Ecto neural progenitor cell (in vitro differentiated cells): ENCODE measurements around the gene LTBP2.

Experiments used
- DNase-seq: peaks from one replicate; pipeline ENCODE4 v3.0.0-alpha.2; 2018; ENCODE audit warnings: low spot score

LTBP2 gene

DNA sequence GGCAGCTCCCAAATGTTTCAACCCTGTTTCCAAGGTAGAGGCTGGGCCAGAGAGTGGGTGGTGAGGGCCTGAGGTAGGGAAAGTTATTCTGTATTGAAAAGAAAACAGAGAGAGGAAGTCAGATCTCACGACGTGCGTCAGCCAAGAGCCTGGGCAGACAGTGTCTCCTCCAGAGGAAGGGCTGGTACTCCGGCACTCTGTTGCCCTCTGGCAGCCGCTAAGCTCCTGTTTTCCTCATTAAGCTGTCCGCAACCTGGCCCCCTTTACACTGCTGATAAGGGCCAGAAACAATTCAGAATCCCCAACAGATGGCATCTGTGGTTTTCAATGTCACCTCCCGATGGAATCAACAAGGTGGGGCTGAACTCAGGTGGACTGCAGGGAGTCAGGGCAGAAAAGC lies 26.0 kb upstream of the LTBP2 start:
- no peak for DNase-seq

DNA sequence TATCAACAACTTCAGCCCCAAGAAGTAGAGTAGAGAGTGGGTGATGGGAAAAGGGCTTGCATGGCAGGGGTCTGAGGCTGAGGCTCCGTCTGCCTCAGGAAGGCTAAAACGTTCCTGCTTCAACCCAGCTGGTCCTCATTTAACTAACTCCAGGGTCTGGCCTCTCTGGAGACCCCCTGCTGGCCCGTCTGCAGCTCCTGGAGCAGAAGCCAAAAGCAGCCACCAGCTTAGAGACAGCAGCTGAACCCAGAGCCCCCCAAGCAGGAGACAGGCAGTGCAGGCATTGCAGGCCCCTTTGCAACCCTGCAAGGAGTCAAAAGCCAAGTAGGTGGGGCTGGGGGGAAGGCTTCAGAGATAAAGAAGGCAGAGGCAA lies 25.1 kb upstream of the LTBP2 start:
- DNase-seq = no peak

DNA sequence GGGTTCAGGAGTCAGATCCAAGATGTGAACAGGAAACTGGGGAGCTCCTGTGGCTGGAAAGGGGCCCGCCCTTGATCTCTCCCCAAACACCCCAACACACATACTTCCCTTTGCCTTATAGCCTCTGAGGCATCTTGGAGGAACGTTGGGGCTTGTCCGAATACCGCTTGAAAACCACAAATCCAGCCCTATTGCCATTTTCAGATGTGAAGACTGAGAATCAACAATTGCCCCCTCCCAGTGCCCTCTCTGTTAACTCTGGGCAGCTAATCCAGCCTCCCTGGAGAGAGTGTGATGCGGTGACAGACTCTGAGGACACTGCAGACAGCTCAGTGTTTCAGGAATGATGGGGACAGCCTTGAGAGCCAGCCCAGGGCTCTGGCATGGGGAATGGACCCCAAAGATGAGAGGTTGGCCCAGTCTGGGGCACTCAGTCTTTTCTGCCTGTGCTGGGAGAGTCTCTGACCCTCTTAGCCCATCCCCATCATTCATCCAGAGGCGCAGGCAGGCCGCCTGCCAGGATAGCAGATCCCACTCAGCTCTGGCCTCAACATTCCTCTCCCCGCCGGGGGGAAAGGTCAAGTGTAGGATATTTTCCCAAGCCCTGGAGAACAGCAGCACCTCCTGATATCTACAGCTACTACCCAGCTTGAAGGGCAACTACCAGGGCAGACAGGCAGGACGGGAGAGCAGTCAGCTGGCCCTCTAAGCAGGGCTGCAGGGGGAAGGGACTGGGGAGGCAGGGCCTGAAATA lies 24.6 kb upstream of the LTBP2 start:
- DNase-seq = no peak

DNA sequence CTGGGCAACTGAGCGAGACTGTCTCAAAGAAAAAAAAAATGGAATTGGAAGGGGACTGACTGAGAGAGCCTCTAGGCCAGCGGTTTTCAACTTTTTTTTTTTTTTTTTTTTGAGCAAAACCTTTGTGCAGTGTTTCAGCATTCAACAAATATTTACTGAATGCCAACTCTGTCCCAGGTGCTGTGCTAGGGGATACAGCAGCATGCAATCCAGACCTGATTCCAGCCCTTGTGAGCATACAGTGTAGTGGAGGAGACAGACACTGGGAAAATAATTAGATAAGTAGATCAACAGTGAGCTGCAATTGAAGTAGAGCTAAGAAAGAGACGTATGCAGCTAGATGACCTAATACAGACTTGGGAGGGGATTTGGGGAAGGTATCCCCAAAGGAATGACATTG lies 23.8 kb upstream of the LTBP2 start:
- no peak for DNase-seq

DNA sequence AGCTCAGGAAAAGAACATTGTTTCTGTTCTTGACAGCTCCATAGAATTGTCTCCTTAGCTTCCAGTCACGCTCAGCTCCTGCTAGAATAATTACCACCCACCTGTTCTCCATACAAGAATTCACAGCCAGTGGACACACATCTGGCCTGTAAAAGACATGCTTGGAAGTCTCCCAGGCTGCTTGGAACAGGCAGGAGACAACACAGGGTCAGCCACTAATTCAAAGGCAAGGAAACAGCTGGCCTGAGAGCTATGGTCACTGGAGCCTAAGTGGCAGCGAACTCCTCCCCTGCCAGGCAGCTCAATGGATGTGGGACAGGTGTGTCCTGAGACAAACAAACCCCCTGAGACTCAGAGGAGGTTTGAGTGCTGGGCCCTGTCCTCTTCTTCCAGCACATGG lies 22.9 kb upstream of the LTBP2 start:
- DNase-seq = no peak

DNA sequence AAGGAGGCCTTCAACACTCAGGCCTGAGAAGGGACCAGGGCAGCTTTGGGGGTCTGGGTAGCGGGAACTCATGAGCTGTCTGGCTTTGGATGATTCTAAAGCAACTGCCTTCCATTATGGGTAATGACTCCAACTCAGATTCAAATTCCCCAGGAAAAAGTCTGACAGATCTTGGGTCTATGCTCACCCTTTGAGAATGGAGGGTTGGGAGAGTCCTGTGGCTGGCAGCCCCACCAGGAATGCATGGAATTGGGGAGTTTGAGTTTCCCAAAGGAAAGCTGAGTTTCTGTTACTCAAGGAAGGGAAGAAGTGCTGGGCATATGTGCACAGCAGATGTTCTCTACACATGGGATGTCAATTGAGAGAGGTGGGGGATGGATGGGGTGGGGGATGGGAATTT lies 22.4 kb upstream of the LTBP2 start:
- no peak for DNase-seq

DNA sequence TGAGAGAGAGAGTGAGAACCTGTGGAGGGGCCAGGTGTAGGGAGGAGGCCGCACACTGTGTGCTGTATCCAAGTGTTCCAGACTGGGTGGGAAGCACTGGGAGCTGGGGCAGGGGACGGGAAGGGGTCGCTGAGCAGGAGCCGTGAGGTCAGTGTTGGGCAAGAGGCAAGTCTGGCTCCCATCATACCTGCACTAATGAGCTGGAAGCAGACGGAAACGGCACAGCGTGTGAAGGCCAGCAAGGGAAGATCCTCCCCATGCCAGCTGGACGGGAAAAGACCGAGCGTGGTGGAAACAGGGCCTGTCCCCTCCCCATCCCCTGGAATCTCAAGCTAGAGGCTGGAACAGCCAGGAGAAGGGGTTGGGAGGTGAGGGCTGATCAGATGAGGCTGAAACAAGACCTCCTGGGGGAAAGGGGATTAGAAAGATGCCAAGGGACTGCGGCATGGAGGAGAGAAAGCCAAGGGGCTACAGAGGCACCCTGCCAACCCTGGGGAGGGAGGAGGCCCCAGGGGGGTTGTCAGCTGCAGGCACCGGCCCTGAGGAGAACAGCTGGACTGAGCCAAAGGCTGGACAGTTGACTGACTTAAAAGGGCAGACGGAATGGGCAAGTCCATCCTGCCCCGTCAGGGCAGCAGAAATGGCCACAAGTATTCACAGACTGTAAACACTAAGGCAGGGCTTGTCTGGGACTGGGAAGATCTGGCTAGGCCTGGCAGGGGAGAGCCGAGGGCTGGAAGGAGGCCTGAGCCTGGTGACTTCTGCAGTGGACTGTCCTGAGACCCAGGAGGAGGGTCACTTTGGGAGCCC lies 19.0 kb upstream of the LTBP2 start:
- DNase-seq = no peak

DNA sequence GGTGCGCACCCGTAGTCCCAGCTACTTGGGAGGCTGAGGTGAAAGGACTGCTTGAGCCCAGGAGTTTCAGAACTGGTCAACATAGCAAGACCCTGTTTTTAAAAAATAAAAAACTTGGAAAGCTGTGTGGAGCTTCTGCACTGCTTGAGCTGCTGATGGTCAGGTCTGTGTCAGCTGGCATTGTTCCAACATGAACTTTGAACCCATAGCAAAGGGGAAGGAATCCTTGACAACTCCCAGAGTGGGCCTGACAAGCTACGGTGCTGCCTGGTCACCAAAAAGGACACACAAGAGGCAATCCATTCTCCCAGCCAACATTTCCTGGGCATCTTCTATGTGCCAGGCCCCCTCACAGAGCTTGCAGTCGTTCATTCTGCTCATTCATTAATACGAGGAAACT lies 16.4 kb upstream of the LTBP2 start:
- DNase-seq = no peak

DNA sequence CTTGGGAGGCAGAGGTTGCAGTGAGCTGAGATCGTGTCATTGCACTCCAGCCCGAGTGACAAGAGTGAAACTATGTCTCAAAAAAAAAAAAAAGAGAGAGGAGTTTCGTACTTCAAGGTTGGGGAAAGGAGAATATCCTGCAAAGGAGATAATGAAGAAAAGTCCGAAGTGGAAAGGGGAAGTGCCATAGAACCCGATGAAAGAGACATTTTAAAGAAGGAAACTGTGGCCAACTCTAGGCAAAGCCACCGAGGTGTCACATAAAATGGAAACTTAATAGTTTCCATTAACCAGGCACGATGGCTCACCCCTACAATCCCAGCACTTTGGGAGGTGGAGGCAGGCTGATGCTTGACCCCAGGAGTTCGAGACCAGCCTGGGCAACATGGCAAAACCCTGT lies 15.0 kb upstream of the LTBP2 start:
- DNase-seq = no peak

DNA sequence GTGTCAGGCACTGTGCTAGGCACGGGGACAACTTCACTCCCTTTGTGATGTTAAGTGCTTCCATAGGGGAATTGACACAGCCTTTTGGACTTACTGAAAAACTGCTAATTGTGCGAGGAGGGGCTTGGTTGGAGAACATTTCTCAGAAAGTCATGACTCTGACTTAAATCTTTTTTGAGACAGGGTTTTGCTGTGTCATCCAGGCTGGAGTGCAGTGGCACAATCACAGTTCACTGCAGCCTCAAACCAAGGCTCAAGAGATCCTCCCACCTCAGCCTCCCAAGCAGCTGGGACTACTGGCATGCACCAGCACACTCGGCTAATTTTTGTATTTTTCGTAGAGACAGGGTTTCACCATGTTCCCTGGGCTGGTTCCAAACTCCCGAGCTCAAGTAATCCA lies 10.2 kb upstream of the LTBP2 start:
- DNase-seq = no peak

DNA sequence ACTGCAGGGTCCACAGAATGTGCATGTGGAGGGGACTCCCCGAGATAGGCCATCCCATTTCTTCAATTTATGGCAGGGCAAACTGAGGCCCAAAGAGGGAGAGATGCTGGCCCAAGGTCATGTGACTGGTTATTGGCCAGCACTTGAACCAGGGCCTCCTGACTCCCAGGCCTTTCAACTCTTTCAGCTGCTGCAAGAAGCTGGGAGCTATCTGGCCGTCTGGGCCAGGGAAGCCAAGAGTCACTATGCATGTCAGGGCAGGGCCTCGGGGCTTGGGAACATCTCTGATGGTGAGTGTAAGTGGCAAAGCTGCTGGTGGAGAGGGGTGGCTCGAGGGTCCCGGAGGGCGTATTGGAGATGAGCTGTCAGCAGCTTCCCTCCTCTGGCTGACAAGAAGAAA lies 9.5 kb upstream of the LTBP2 start:
- DNase-seq = no peak

DNA sequence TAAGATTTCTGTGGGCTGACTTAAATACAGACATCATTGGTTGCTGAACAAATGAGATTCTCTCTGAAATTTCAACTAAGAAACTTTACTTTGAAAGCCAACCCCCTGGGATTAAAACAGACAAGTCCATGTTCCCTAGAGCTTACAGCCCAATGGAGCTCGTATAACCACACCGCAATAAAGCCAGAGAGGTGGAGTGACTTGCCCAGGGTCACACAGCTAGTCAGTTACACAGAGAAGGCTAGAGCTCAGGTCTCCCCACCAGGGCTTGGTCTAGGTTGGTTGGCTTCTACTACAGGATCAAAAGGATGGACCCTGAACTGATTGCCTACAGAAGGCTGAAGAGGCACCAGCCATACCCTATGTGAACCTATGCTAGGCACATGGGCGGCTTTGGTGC lies 8.9 kb upstream of the LTBP2 start:
- no peak for DNase-seq

DNA sequence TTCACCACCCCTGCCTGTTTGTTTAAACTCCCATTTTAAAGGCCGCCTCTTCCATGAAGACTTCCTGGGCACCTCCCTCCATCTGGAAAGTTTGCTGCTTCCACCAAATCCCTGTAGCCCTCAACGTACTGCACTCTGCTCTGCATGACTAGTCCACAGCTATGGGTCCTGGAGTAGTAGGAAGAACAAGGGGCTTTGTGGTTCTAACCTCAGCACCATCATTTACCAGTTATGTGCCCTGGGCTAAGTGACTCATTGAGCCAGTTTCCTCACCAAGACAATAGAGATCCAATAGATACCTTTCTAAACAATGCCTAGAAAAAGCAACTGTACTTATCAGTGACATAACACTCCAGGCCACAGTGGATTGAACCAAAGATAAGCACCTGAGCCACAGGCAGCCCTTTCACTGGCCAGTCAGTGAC lies 8.5 kb upstream of the LTBP2 start:
- no peak for DNase-seq

DNA sequence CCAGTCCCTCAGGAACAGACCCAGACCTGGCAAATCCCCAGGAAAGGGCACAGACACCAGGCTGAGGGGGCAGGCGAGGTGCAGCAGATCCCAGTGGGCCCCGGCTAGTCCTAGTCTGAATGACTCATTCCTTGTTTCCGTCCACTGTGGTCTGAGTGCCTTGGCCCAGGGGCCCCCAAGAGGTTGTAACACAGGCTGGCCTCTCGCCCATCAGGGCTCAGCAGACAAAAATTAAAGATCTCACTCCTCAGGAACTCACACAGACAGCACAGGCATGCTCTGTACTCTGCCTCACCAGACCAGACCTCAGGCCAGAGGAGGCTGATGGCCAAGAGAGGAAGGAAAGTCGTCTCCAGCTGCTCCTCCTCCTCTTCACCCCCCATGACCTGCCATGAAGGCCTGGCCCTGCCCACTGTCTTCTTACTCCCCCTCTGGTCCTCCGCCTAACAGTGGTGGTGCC lies 7.7 kb upstream of the LTBP2 start:
- no peak for DNase-seq

DNA sequence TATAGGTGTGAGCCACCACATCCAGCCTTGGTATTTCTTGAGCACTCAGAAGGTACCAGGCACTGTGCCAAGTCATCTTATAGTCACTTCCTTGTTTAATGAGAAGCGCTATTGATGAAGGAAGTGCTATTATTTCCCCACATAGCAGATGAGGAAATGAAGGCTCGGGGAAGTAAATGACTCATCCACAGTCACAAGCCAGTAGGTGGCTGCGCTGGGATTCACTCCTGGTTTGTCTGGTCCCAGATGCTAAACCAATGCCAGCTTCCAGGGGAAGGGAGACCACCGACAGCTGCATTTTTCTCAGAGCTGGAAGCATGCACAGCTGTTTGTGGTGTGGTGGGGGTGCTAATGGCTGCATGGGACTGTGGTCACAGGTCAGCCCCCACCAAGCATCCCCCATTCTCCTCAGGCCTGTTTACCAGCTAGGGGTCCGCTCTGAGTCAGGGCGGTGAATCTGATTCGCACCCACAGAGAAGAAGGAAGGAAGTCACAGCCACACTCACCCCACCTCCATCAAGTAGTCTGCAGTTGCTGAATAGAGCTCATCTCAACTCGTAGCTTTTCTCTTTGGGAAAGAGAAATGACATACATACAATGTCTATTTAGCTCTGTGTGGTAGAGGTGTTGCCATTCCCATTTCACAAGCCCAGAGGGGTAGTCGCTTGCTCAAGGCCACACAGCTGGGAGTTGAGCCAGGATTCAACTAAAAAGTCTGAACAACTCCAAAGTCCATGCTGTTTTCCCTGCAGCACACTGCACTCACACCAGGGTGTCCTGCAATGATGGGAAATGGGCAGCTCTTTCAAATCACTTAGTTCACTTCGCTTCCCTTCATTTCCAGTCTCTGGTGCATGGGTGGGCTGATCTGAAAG lies 6.3 kb upstream of the LTBP2 start:
- DNase-seq = no peak

DNA sequence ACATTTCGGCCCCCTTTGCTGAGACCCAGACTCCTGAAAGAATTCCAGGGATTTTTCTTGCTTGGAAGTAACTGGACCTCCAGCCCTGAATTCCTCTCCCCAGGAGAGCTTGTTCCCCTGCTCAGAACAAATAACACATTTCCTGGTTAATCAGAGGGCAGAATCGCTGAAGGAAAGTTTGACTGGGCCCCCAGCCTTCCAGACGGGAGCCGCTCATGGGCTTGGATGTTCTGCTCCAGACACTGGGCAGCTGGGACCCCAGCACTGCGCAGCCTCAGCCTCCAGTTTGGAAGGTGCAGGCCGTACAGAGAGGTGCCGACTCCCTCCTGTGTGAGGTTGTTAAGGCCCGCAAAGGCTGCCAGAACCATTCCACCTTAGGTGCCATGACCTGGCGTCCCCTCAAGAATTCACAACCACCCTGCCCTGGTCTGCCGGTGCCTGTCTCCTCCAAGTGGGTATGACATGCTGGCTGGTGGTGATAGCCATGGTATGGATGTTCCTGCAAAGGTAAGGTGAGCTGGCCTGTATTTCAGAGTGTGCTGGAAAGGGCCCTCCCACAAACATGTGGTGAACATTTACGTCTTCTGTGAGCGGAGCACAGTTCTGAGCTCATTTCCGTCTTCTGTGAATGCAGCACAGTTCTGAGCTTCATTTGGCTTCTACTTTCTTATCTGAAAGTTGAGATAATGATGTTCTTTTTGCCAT lies 5.1 kb upstream of the LTBP2 start:
- DNase-seq = no peak

DNA sequence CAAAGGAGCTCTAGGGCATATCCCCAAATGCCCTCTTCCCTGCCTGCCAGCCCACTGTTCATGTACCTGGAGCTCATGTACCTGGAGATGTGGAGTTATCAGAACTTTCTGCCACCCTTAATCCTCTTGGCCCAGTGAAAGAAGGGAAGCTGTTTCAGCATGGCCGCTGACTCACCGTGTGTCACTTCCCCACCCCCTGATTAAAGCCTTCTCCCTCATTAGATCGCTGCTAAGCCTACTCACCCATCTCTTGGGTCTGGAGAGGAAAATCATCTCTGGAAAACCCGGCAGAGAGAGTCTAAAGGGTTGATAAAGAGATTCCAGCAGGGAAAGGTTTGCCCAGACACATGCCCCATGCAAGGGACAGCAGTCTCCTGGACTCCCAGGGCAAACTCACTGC lies 4.5 kb upstream of the LTBP2 start:
- no peak for DNase-seq

DNA sequence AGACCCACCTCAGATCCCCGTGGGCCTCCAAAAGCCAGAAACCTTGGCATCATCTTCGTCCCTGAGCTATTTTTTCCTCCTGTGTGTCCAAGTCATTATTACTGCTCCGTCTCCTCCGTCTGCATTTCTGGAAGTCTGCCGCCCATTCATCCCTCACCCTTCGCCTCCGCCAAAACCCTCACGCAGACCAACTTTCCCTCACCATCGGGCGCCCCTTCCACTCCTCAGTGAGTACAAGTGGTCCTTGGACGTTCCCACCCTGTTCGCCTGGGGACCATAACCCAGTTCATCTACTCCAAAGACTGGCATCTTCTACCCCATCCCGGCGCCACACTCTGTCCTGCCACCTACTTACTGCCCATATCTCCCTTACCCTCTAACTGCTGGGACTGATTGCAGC lies 3.7 kb upstream of the LTBP2 start:
- DNase-seq = no peak

DNA sequence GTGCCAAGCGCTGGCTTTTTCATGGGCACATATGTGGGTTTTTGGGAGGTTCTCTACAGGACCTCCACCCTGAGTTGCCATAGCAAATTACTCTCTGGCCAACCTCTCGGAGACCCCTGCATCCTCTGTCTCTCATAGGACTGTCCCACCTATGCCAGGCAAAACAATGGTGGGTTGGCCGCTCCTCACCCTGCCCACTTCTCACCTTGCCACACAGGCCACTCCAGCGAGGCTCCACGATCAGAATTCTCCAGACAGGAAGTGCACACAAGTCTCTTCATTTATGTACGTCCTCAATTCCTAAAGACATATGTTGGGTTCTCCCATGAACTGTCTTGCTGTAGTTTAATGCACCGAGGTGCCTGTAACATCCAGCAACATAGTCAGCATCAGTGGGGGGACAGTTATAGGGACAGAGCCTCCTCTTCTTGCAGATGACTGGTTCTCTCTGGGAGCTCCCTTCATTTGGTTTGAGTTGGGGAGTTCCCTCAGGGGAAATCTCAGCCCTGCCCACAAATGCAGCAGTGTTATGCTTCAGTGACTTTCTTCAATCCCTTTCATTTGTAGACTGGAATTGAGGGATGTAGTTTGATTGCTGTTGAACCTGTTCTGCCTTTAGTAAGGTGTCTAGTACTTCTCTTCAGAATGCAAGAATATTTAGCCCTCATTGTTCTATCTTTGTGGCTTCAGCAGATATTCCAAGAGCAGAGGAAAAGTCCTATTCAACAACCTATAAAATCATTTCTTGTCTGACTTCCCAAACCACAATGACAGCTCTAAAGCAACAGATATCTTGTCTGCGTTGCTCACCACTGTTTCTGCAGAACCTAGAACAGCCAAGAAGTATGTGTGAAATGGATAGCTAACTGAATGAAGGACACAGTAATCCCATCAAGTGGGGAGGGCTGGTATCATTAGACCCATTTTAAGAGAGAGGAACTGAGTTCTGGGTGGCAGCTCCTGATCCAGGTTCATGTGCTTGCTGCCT lies 2.8 kb upstream of the LTBP2 start:
- DNase-seq = no peak

DNA sequence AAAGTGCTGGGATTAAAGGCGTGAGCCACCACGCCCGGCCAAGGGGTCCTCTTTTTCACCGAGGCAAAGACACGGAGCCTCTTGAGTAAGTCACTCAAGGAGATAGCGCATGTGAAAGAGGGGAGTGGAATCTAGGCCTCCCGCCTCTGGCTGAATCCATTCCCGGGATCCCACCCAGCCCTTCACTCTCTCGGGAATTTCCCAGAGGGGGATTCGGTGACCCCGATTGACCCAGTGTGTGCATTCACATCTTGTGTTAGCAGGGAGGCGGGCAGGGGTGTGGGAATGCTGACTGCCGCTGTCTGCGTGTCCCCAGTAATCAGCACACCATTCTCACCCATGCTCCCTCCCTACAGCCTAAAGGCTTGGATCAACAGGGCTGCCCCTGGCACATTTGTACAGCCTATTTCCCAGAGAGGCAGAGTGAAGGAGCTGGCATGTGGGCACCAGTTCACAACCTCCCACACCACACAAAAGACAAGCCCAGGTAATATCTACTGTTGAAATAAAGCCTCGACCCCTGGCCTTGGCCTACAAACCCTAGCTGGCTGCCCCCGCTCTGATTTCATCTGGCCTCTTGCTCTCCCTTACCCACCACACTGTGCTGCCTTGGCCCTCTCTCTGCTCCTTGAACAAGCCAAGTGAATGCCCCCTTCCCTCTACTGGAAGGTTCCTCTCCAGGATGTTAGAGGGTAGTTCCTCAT lies 1.3 kb upstream of the LTBP2 start:
- DNase-seq = no peak
